MM.1S (cell line): ENCODE results near the gene ATP8B1.

Source experiments
- CTCF ChIP-seq: fragments of 300-600 bp; sonication (generic); IDR thresholded peaks from 2 replicates; pipeline ENCODE4 v1.5.1; 2016; ENCODE audit warnings: antibody characterized with exemption, low read length, mixed read lengths
- EZH2 ChIP-seq: fragments of 300-600 bp; sonication (generic); optimal IDR thresholded peaks from 2 replicates; pipeline ENCODE3; 2017; ENCODE audit warnings: low read depth, mild to moderate bottlenecking, antibody characterized with exemption, low read length, mixed read lengths

GRCh38 chr18:57744211-57744694 lies 58.9 kb downstream of the ATP8B1 start:
- TF ChIP-seq CTCF (no peak), EZH2 (no peak)
